ENCODE measurements around the gene OR51B6.
"Not testable (repeated sequence)": the region's sequence is repeated elsewhere in the genome, so short reads cannot be mapped to it uniquely, and the experiment has no call there.

The OR51B6 gene

GRCh38 chr11:5351208-5351607 is at the start of gene OR51B6:
OR51B6 (plus strand) TSS chr11:5351508; CDS start chr11:5351508, 0 bp downstream.
- no peak for DNase-seq

- no peak for DNase-seq
Observed at GRCh38 chr11:5301846-5302245, 49.5 kb upstream of the OR51B6 start, which contains the start of gene OR51B4. OR51B4 (minus strand) TSS chr11:5301946; CDS start chr11:5301946, 0 bp downstream.

DNA sequence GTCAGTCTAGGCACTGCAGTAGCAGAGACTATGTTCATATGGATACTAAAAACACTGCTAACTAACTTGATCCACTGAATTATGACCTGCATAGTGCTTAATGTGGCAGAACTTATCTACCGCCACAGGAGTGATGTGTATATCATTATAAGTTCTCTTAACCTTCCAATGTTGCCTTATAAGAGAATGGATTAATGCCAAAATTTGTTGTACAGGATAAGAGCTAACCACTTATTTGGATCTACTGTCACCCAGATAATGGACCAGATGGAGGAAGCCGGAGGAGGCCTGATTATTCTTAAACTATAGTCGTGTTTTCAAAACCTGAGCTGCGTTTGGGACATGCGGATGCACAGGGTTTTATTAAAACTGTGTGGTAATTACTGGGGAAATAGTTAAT is 47.7 kb upstream of the OR51B6 start:
- no peak for DNase-seq

GRCh38 chr11:5304046-5304445 is 47.3 kb upstream of the OR51B6 start:
- DNase-seq, result no peak

GRCh38 chr11:5307256-5308019 is 43.9 kb upstream of the OR51B6 start:
- no peak for DNase-seq

DNA sequence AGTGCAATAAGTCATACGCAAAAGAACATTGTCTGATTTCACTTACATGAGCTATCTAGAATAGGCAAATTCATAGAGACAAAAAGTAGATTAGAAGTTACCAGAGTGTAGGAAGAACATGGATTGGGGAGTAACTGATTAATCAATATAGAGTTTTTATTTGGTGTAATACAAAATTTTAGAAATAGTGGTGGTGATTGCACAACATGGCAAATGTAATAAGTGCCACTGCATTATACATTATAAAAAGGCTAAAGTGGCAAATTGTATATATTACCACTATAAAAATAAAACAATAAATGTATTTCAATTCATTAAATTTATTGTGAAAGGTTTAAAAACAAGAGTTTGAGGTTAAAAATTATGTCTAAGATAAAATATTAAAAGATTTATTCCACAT is 40.9 kb upstream of the OR51B6 start:
- no peak for DNase-seq

- DNase-seq, result not testable (repeated sequence)
Observed at GRCh38 chr11:5313326-5314023, 37.8 kb upstream of the OR51B6 start.

DNA sequence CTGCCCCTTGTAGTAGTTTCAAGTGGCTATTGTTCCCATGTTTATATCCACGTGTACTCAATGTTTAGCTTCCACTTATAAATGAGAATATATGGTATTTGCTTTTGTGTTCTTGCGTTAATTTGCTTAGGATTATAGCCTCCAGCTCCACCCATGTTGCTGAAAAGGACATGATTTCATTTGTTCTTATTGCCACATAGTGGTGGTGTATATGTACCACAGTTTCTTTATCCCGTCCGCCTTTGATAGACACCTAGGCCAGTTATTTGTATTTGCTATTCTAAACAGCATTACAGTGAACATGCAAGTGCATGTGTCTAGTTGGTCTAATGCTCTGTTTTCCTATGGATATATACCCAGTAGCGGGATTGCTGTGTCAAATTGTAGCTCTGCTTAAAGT is 34.0 kb upstream of the OR51B6 start:
- no peak for DNase-seq

- no peak for DNase-seq
Observed at GRCh38 chr11:5324197-5324596, 27.1 kb upstream of the OR51B6 start, which contains the start of gene OR51B2. OR51B2 (minus strand) TSS chr11:5324297; CDS start chr11:5324297, 0 bp downstream.

GRCh38 chr11:5335170-5335569 is 16.1 kb upstream of the OR51B6 start:
- DNase-seq, result no peak

DNA sequence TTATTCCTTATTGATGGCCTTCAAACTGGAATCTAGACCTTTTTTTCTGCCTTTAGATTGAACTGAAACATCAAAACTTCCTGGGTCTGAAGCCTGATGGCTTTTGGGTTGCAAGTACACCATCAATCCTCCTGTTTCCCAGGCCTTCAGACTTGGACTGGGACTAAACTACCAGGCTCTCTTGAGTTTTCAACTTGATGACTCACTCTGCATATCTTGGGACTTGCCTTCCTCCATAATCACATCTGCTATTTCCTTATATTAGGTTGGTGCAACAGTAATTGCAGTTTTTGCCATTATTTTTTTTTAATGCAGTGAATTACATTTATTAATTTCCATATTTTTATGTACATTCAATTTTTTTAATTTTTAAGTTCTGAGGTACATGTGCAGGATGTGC is 15.0 kb upstream of the OR51B6 start:
- no peak for DNase-seq

- DNase-seq, result not testable (repeated sequence)
Observed at GRCh38 chr11:5337253-5337652, 14.1 kb upstream of the OR51B6 start.

DNA sequence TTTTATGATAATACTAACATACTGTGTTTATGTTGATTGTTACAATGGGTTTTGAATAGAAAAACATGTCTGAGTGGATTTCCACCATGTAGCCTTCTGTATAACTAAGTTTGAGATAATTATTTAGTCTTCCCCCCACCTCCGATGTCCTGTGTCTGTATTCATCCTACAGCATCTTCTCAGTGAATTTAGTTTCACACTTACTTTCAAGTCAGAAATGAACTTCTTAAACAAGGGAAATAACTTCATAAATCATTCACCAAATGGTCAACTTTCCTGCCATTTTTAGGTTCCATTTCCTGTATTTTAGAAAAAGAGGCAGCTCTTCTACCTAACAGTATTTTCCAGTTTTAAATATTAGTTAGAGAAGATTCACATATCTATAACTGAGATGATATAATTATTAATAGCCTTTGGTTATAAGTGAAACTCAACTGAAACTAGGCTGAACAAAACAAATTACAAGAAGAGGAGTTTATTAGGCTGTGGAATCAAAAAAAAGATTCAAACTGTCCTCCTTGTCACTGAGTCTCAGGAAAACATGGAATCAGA is 11.5 kb upstream of the OR51B6 start:
- no peak for DNase-seq

GRCh38 chr11:5343474-5344335 is 7.6 kb upstream of the OR51B6 start, which contains the start of gene OR51B5:
OR51B5 (minus strand) TSS chr11:5343524; CDS start chr11:5343524, 0 bp downstream.
- no peak for DNase-seq

DNA sequence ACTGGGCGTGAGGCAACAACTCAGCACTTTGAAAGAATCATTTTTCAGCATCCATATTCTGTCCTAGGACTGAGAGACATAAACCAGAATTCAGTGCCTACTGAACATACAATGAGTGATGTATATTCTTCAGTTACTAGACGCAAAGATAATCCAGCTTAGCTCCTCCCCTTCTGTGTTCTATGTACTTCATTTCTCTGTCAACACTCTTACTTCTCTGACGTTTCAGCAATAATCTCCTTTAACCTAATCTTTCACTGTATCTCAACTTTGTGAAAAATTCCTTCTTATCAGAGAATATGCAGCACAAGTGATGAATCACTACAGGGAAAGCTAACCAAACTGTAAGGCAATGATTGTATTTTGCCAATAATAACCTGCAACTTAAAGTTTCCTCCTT is 5.5 kb upstream of the OR51B6 start:
- no peak for DNase-seq

- no peak for DNase-seq
Observed at GRCh38 chr11:5348551-5349194, 2.6 kb upstream of the OR51B6 start.

DNA sequence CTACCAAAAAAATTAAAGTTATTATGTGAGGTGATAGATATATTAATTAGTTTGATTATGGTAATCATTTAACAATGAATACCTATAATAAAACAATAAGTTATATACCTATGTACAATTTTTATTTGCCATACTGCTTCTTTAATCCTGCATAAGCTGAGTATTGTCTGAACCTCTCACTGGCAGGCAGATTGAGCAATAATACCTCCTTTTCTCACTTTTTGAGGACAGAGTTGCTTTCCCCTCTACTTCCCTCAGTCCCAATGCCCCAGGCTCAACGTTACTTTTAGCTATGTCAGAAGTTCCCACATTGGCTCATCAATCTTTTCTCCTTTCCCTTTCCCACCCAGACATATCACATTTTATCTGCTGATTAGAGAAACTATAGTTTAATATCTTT is 1.8 kb upstream of the OR51B6 start:
- no peak for DNase-seq

GRCh38 chr11:5356031-5356430 is 4.7 kb downstream of the OR51B6 start:
- not testable (repeated sequence) for DNase-seq

DNA sequence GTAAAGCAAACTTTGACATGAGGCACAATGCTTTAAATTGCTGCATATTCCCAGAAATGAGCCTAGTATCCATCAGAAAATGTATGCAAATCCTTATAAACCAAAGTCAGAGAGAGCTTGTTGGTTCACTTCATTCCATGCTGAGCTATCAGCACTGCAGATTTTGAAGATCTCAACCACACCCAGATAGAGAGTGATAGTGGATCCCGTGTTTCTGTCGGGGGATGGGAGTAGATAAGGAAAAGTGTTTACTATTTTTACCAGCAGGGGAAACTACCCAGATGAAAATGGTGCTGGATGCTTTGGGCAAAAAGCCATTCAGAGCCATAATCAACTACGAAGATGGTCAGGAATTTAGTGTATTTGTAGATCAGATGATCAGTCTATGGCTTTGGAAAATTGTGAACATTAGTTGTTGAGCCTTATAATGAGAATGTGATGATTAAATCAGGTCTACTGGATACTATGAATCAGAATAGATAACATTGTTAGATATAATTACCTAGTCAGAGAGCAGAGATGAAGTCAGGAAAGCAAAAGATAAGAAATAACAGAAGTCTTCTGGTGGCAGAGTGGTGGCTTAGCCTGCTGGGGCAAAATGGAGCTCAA is 10.8 kb downstream of the OR51B6 start:
- DNase-seq, result no peak

DNA sequence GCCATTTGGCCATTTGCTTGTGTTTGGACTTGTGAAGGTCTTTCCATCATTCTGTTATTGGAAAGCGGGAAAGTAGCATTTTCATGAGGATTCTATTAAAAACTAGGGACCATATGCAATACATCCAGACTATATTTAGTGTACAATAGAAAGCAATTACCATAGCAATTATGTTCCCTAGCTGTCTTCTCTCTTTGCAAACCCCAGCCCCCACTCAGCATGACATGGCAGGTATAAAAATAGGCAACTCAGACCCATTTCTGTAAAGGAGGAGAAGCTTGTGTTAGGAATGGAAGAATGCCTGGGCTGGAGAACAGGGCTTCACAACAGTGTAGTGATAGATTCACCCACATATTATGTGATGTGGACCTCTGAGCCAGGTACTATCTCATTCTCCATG is 12.4 kb downstream of the OR51B6 start:
- no peak for DNase-seq

DNA sequence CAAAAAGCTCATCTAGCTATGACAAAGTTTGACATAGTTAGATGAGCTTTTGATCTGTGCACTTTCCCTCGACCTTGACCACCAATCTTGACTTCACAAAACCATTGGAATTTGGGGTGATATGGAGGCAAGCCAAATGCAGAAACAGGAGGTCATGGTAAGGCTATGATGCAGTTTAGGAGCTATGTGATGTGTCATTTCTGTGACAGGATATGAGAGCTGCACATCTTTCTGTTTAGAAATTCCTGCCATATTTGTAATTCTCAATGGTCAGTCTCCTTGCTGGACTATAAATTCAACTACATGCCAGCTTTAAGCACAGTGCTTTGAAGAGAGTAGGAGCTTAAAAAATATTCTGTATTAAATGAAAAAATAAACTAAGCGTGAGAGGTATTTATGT is 12.9 kb downstream of the OR51B6 start:
- no peak for DNase-seq

- DNase-seq, result not testable (repeated sequence)
Observed at GRCh38 chr11:5366365-5366764, 15.1 kb downstream of the OR51B6 start.
